Cardiac fibroblast (primary cell): Measurements from ENCODE around the gene WDR86.

Experiments
- DNase-seq, 2 donors: peaks; one replicate each; pipeline versions ENCODE4 v3.0.0 to v3.0.0-alpha.2; 2010; ENCODE audit warnings: low read depth in 2 of 2
- H3K4me3 ChIP-seq, 2 donors: replicated peaks in 1 of 2; 1 replicate in 1 of 2; 2 replicates in 1 of 2; pipeline ENCODE4 v1.5.1; 2011; ENCODE audit warnings: low read depth in 2 of 2, low read length in 2 of 2, mild to moderate bottlenecking in 2 of 2, moderate library complexity in 1 of 2
- CTCF ChIP-seq: IDR thresholded peaks from one replicate; pipeline ENCODE4 v1.5.1; 2011; ENCODE audit warnings: low read depth, mild to moderate bottlenecking, low read length, inconsistent platforms

Gene WDR86

GRCh38 chr7:151413241-151413640 lies 3.4 kb upstream of the WDR86 start:
- DNase-seq, result no peak
- TF ChIP-seq CTCF, result no peak

GRCh38 chr7:151412318-151412717 lies 2.5 kb upstream of the WDR86 start:
- no peak overlapping the region for H3K4me3 ChIP-seq
- TF ChIP-seq CTCF, result no peak
- no peak for DNase-seq

More at GRCh38 chr7:151413241-151413640, 3.4 kb upstream of the WDR86 start:
- no peak overlapping the region for H3K4me3 ChIP-seq

GRCh38 chr7:151411551-151411950 lies 1.7 kb upstream of the WDR86 start:
- TF ChIP-seq CTCF, result no peak
- H3K4me3 ChIP-seq, result no peak overlapping the region
- no peak for DNase-seq

GRCh38 chr7:151410405-151411390 lies 860 bp upstream of the WDR86 start:
- TF ChIP-seq CTCF, result no peak
- peak overlapping the region in 1 of 2 donors; percentile 67 for H3K4me3 ChIP-seq
- peak in 1 of 2 donors; percentile 55 for DNase-seq

GRCh38 chr7:151408839-151409666 lies 785 bp downstream of the WDR86 start:
- no peak for TF ChIP-seq CTCF
- peak in 1 of 2 donors; percentile 52 for DNase-seq
- H3K4me3 ChIP-seq, result peak overlapping the region in 1 of 2 donors; percentile 67

GRCh38 chr7:151408498-151408838 lies 1.4 kb downstream of the WDR86 start:
- peak overlapping the region in 1 of 2 donors; percentile 67 for H3K4me3 ChIP-seq
- DNase-seq, result no peak
- TF ChIP-seq CTCF, result no peak
